HCT116 (cell line): ENCODE results near the gene CBLB. TPM values are rescaled to one million over a fixed set of nuclear protein-coding genes. Genes with fewer than 3 reads are reported as not detected.

Source experiments
- ATAC-seq: fragments of 200-7000 bp; cut with Tn5 transposase; 2 replicates; pipeline ENCODE4 v1.9.1; 2020; ENCODE audit warnings: mild to moderate bottlenecking, moderate library complexity
- BruUV-seq: library from RNA; stranded (reverse); fragments of 400-500 nt; replicated peaks from 2 replicates; lab custom pipeline; 2021; lab: Mats Ljungman, UMichigan
- CTCF ChIA-PET: fragments of 300-600 bp; sonication (Branson Sonifier 250); formaldehyde crosslinking; loops from one replicate; lab custom pipeline; 2021; ENCODE audit warnings: antibody characterized with exemption; lab: Charles Lee
- POLR2A ChIA-PET: fragments of 300-600, 350-600 bp; sonication (Branson Sonifier 250); formaldehyde crosslinking; loops from one replicate; lab custom pipeline; 2021; ENCODE audit warnings: antibody characterized with exemption; lab: Charles Lee
- RAD21 ChIA-PET, 2 experiments: fragments of 300-600 bp; sonication (Branson Sonifier 250); formaldehyde crosslinking; loops; one replicate each; lab custom pipeline; 2023; ENCODE audit warnings: low total read pairs in 2 of 2; ENCODE audit not compliant: uncharacterized antibody in 2 of 2, unreplicated experiment in 2 of 2, low non-redundant PET in 1 of 2; lab: Charles Lee
- DNase-seq: peaks from one replicate; pipeline ENCODE4 v3.0.0-alpha.2; 2010; ENCODE audit warnings: low read depth, low spot score
- H2AFZ ChIP-seq: fragments of 200-600 bp; shearing (Covaris generic), sonication (generic); 2 replicates; pipeline ENCODE4 v1.6.1; 2017; ENCODE audit warnings: low read depth, mixed run types, mixed read lengths, antibody characterized with exemption, low read length; ENCODE audit not compliant: poor library complexity, severe bottlenecking
- H3K27ac ChIP-seq: 2 replicates; pipeline ENCODE4 v1.5.1; 2012; ENCODE audit warnings: low read depth, low read length
- H3K27me3 ChIP-seq: fragments of 200-600 bp; sonication (generic); 2 replicates; pipeline ENCODE4 v1.6.1; 2016; ENCODE audit warnings: mixed run types, low read length, mixed read lengths; ENCODE audit not compliant: insufficient read depth
- H3K36me3 ChIP-seq, 2 experiments: fragments of 200-500 bp in 1 of 2; fragments of 200-600 bp in 1 of 2; sonication (Bioruptor generic) in 1 of 2; sonication (generic) in 1 of 2; 2 replicates each; pipeline versions ENCODE4 v1.5.1 to v1.6.1; 2014 to 2016; ENCODE audit warnings: low read length in 2 of 2, inconsistent platforms in 1 of 2, mixed read lengths in 1 of 2, mixed run types in 1 of 2; ENCODE audit not compliant: insufficient read depth in 2 of 2, control insufficient read depth in 1 of 2
- H3K4me1 ChIP-seq, 2 experiments: fragments of 200-600 bp in 1 of 2; sonication (generic) in 1 of 2; 2 replicates each; pipeline versions ENCODE4 v1.5.1 to v1.6.1; 2012 to 2017; ENCODE audit warnings: low read length in 2 of 2, inconsistent platforms in 1 of 2, mild to moderate bottlenecking in 1 of 2, mixed read lengths in 1 of 2, mixed run types in 1 of 2, moderate library complexity in 1 of 2; ENCODE audit not compliant: insufficient read depth in 2 of 2, control insufficient read depth in 1 of 2
- H3K4me2 ChIP-seq: fragments of 200-600 bp; sonication (generic); 2 replicates; pipeline ENCODE4 v1.6.1; 2017; ENCODE audit warnings: mixed run types, low read length, mixed read lengths
- H3K4me3 ChIP-seq, 2 experiments: fragments of 200-600 bp in 1 of 2; sonication (generic) in 1 of 2; replicated peaks in 1 of 2; 2 replicates each; pipeline ENCODE4 v1.5.1; 2011 to 2016; ENCODE audit warnings: low read length in 2 of 2, control low read depth in 1 of 2, low read depth in 1 of 2, mild to moderate bottlenecking in 1 of 2, mixed read lengths in 1 of 2, mixed run types in 1 of 2
- H3K79me2 ChIP-seq: fragments of 200-600 bp; sonication (generic); 2 replicates; pipeline ENCODE4 v1.6.1; 2017; ENCODE audit warnings: mild to moderate bottlenecking, mixed run types, low read length, moderate library complexity, mixed read lengths; ENCODE audit not compliant: insufficient read depth
- H3K9ac ChIP-seq: fragments of 200-600 bp; sonication (generic); 2 replicates; pipeline ENCODE4 v1.6.1; 2016; ENCODE audit warnings: low read length, mixed read lengths
- H3K9me2 ChIP-seq: fragments of 200-600 bp; sonication (generic), shearing (Covaris generic); 2 replicates; pipeline ENCODE4 v1.6.1; 2017; ENCODE audit warnings: mixed run types, mild to moderate bottlenecking, moderate library complexity; ENCODE audit not compliant: insufficient read depth
- H3K9me3 ChIP-seq, 2 experiments: fragments of 200-500 bp in 1 of 2; fragments of 200-600 bp in 1 of 2; sonication (Bioruptor generic) in 1 of 2; sonication (generic) in 1 of 2; 2 replicates each; pipeline ENCODE4 v1.6.1; 2014 to 2017; ENCODE audit warnings: low read length in 2 of 2, mixed read lengths in 2 of 2, inconsistent platforms in 1 of 2, low read depth in 1 of 2, mild to moderate bottlenecking in 1 of 2, mixed run types in 1 of 2, moderate library complexity in 1 of 2; ENCODE audit not compliant: control insufficient read depth in 1 of 2, insufficient read depth in 1 of 2
- H4K20me1 ChIP-seq: fragments of 200-600 bp; sonication (generic), shearing (Covaris generic); 2 replicates; pipeline ENCODE4 v1.6.1; 2017; ENCODE audit warnings: mixed run types, mild to moderate bottlenecking, moderate library complexity; ENCODE audit not compliant: insufficient read depth
- CBX3 ChIP-seq: IDR thresholded peaks from 2 replicates; pipeline ENCODE4 v1.6.1; 2012; ENCODE audit warnings: low read depth
- ELF1 ChIP-seq: IDR thresholded peaks from 2 replicates; pipeline ENCODE4 v1.6.1; 2012; ENCODE audit warnings: low read depth, borderline replicate concordance
- EZH2phosphoT487 ChIP-seq: fragments of 200-600 bp; IDR thresholded peaks from 2 replicates; pipeline ENCODE4 v1.6.1; 2018; ENCODE audit warnings: antibody characterized with exemption, borderline replicate concordance
- POLR2A ChIP-seq: IDR thresholded peaks from 2 replicates; pipeline ENCODE4 v1.7.0; 2011; ENCODE audit warnings: borderline replicate concordance; ENCODE audit not compliant: insufficient read depth, insufficient read length; ENCODE audit errors: extremely low read depth
- POLR2AphosphoS5 ChIP-seq: IDR thresholded peaks from 2 replicates; pipeline ENCODE4 v1.6.1; 2011; ENCODE audit warnings: mild to moderate bottlenecking, low read depth, low read length, moderate library complexity
- REST ChIP-seq: IDR thresholded peaks from 2 replicates; pipeline ENCODE4 v1.6.1; 2012; ENCODE audit warnings: low read depth
- ZBTB33 ChIP-seq: IDR thresholded peaks from 2 replicates; pipeline ENCODE4 v1.6.1; 2011; ENCODE audit warnings: mild to moderate bottlenecking, low read length, moderate library complexity; ENCODE audit not compliant: insufficient replicate concordance; ENCODE audit errors: extremely low read depth
- ZFX ChIP-seq: fragments of 450-650 bp; IDR thresholded peaks from 2 replicates; pipeline ENCODE4 v1.6.1; 2017
- intact Hi-C: fragments of 100-400 bp; cut with micrococcal nuclease; formaldehyde crosslinking; loops from 2 replicates; pipeline ENCODE4 v1.10.0; 2022
- total RNA-seq: library from RNA; stranded (reverse); gene quantifications from one replicate; pipeline ENCODE4 v1.2.1, GENCODE V29; 2021; ENCODE audit not compliant: unreplicated experiment
- TF ChIP-seq, protein P1 (sequence below): IDR thresholded peaks from 2 replicates; pipeline ENCODE4 v1.6.1; 2012

Gene CBLB
- total RNA-seq, 1 experiment from 2014 or later: 10.4 TPM

DNA sequence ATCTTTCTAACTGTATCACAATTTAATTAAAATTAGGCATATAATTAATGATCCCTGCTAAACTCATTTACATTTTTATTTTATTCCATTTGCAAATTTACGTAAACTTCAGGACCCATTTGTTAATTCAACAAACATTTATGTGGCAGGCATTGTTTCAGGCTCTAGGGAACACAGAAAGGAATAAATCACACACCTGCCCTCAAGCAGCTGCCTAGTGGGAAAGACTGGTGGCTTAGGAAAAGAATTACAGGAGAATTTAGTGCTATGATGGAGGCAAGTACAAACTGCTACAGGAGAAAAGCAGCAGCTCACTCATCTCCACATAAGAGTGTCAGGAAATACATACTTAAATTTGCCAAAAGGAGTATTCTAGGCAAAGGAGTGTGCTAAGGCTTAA is 11.2 kb downstream of the CBLB start:
- BruUV-seq: no TSS peak
- Histone ChIP-seq H3K27ac (no peak overlapping the region), H3K9me3 (no peaks in the 10 kb centered on the region), H3K4me1 (no peaks in the 10 kb centered on the region), H3K4me3 (no peak overlapping the region), H3K79me2 (no peaks in the 10 kb centered on the region), H3K27me3 (no peaks in the 10 kb centered on the region), H2AFZ (no peak overlapping the region), H3K36me3 (no peaks in the 10 kb centered on the region), H4K20me1 (no peaks in the 10 kb centered on the region), H3K4me2 (no peak overlapping the region), H3K9ac (no peak overlapping the region), H3K9me2 (no peaks in the 10 kb centered on the region)
- DNase-seq (no peak), ATAC-seq (no peak)
- CTCF ChIA-PET: no interaction called here
- TF ChIP-seq ZFX (no peak), ELF1 (no peak), POLR2AphosphoS5 (no peak), ZBTB33 (no peak), REST (no peak), CBX3 (no peak), POLR2A (no peak), EZH2phosphoT487 (no peak)
- TF ChIP-seq, protein P1, sequence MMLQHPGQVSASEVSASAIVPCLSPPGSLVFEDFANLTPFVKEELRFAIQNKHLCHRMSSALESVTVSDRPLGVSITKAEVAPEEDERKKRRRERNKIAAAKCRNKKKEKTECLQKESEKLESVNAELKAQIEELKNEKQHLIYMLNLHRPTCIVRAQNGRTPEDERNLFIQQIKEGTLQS: no peak
- POLR2A ChIA-PET: no interaction called here
- intact Hi-C loops: no loop called here
- RAD21 ChIA-PET: no interaction called here
